Measurements from ENCODE around the gene SGTA. TPM values are rescaled to one million over a fixed set of nuclear protein-coding genes. Genes with fewer than 3 reads are reported as not detected.
"Not testable (repeated sequence)": the region's sequence is repeated elsewhere in the genome, so short reads cannot be mapped to it uniquely, and the experiment has no call there.

SGTA gene
- 60.3 TPM for polyA plus RNA-seq (2013, experiment 1 of 2; ENCODE audit: insufficient read length)
- 57.4 TPM for polyA plus RNA-seq (2013, experiment 2 of 2; ENCODE audit: insufficient read length)

DNA sequence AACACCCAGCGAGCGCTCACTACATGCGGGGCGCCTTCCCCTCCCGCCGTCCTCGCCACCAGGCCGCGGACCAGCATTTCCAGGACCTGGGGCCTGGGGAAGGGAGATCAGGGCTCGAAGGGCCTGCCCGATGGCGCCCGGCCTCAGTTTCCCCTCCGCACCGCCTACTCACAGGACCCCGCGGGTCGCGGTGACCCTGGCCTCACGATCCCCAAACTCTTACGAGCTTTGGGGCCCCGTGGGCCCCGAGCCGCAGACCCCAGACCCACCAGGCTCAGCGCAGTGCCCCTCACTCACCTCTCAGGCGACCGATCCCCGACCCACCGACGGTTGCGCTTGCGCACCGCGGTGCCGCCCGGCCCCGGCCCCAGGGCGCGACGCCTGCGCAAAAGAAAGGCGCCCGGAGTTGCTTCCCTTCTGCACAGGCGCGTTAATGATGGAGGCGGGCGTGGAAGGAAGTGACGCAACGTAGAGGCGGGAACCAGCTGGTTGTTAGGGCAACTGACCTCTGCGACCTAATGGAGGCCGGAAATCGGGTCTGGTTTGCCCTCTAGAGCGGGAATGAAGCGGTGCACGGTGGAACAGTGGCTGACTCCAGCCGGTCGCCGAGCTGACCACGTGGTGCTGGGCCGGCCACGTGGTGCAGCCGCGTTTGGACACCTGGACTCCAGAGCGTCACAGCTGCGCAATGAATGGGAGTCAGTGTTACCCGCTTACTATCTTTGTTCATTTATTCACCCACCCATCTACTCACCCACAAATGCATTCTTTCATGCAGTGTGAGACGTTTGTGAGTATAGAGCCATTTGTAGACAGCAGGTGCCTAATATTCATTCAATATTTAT lies at the start of gene SGTA:
Gene SGTA (minus strand): TSS at position 338 of the 845 bp plus-strand sequence. CDS start 14,205 bp downstream, outside the sequence.
- DNase-seq, result peak; percentile 99

DNA sequence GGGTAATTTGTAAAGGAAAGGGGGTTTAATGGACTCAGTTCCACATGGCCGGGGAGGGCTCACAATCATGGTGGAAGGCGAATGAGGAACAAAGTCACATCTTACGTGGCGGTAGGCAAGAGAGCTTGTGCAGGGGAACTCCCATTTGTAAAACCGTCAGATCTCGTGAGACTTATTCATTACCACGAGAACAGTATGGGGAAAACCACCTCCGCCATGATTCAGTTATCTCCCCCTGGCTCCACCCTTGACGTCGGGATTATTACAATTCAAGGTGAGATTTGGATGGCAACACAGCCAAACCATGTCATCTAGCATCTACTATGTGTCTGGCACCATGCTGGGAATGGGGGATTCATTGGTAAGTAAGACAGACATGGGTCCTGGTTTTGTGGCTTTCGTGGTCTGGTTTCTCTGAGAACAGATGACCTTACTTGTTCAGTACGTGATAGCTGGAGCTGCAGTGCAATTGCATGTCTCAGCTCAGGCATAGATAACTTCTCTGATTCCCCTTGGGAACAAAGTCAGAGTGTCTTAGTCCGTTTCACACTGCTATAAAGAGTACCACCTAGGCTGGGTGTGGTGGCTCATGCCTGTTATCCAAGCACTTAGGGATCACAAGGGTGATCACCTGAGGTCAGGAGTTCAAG lies 44.9 kb upstream of the SGTA start:
- no peak for DNase-seq

- DNase-seq, result no peak
Measured at GRCh38 chr19:2827022-2827421, 43.9 kb upstream of the SGTA start.

DNA sequence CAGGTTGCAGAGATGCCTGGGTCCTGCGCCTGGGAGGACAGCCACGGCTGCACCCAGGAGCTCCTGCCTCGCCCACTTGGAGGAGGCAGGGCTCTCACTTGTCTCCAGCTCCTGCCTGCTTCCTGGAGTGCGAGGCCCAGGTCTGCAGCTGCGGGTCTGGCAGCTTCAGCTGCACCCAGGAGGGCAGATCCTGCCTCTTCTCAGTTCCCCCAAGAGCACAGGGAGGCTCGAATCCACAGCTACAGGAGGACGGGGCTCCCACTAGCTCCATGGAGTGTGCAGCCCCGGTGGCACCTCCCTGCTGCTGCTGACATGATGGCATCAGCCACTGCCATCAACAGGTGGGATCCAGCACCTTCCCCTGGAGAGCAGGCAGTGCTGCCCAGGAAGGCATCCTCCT lies 41.1 kb upstream of the SGTA start:
- no peak for DNase-seq

GRCh38 chr19:2823646-2824045 lies 40.6 kb upstream of the SGTA start:
- no peak for DNase-seq

GRCh38 chr19:2822846-2823245 lies 39.8 kb upstream of the SGTA start:
- DNase-seq, result no peak

DNA sequence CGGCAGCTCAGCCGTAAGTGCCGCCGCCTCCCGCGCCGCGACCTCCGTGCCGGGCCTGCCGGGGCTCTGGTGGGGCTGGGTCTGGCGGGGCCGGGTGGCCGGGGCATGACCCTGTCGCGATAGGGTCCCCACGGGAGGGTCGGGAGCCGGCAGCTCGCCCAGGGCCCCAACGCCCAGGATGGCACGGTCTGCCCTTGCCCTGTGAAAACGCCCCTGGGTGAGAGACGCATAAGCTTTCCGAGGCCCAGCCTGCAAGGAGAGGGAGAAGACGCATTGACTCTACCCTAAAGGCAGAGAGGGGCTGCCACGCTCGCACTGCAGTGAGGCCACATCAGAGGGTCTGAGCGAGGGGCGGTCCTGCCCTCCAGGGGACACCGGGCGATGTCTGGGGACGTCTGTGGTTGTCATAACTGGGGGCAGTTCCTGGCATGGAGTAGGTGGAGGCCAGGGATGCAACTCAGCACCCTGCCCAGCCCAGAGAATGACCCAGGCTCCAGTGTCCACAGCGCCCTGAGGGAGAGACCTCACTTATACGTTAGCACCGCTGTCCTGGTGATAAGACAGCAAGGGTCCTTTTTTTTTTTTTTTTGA lies 37.1 kb upstream of the SGTA start:
- DNase-seq, result no peak

GRCh38 chr19:2819540-2820111 lies 36.6 kb upstream of the SGTA start, which contains the start of gene ZNF554:
TSS of gene ZNF554 (plus strand) at chr19:2819868. CDS start at chr19:2820072, 204 bp downstream.
- DNase-seq, result peak; percentile 95

GRCh38 chr19:2817237-2817829 lies 34.3 kb upstream of the SGTA start:
- DNase-seq, result not testable (repeated sequence)

GRCh38 chr19:2816641-2817040 lies 33.6 kb upstream of the SGTA start:
- no peak for DNase-seq

DNA sequence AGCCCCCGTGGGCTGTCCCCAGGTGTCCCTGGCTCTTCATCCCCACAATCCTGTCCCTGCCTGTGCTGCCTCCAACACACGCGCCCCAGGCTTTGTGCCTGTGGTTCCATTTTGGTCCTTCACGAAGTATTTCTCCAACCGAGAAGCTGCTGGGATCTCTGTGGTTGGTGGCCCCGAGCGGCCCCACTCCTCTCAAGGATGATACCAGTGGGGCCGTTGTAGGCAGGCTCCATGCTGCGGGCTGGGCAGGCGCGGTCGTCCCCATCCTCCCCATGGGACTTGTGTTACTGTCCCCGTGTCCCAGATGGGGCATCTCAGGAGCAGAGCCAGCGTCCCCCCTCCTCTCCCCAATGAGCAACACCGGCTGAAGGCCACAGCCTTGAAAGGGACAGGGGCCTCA lies 32.9 kb upstream of the SGTA start:
- DNase-seq, result no peak

GRCh38 chr19:2815191-2815614 lies 32.1 kb upstream of the SGTA start:
- DNase-seq, result no peak

- DNase-seq, result no peak
Measured at GRCh38 chr19:2814426-2814825, 31.4 kb upstream of the SGTA start.

- no peak for DNase-seq
Measured at GRCh38 chr19:2813235-2814160, 30.4 kb upstream of the SGTA start.

DNA sequence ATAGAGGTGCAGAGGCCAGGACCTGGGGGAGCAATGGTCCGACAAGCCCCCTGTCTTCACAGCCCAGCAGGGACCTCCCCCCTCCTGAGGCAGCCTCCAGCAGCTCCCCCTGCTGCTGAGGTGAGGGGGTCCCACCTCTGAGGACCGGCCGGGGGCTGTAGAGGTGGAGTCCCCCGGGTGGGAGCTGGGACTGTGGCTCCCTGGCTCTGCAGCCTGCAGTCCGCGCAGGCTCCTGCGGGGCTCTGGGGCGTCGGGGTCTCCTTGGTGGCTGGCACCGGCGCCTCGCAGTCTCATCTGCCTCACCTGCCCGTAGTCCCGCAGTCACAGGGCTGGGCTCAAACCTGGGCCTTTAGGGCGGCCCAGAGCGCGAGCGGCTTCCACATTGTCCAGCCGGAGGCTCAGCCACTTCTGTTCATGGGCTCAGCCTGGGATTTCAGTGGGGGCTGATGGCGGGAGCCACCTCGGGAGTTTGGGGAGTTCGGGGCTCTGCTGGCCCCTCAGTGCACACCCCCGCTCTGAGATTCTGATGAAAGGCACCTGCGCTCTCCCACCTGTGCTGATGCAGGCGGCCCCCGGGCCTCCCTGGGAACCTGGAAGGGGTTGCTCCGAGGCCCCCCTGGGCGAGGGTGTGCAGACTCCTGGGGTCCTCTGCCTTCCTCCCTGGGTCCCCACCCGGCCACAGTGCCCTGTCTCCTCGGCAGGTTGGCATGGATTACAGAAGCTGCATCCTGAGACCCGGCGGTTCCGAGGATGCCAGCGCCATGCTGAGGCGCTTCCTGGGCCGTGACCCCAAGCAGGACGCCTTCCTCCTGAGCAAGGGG lies 29.6 kb upstream of the SGTA start:
- DNase-seq, result no peak

DNA sequence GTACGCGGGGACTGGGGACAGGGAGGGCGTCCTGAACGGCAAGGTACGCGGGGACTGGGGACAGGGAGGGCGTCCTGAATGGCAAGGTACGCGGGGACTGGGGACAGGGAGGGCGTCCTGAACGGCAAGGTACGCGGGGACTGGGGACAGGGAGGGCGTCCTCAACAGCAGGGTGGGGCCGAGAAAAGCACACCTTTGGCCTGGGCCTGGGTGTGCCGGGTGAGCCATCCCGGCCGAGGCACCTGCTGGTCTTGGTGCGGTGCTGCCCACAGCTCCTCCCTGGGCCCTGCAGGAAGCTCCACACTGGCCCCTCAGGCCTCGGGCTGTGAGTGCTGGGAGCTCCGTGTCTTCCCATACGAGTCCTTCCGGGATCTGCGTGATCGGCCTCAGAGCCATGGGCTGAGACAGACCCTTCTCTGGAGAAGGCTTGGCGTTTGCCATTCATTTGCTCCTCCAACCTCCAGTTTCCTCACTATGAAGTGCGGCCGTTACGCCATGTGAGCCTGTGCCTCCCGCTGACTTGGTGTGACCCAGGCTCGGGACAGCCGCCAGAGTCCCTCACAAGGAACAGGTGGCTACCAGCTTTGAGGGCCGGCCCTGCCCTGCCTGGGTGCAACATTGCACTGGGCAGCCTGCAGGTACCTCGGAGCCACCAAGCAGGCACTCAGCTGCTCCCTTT lies 28.8 kb upstream of the SGTA start:
- no peak for DNase-seq

- DNase-seq, result no peak
Measured at GRCh38 chr19:2811221-2811722, 28.2 kb upstream of the SGTA start.

GRCh38 chr19:2810141-2811091 lies 27.3 kb upstream of the SGTA start:
- no peak for DNase-seq
